ENCODE data around the gene TUNAR.

Gene TUNAR

DNA sequence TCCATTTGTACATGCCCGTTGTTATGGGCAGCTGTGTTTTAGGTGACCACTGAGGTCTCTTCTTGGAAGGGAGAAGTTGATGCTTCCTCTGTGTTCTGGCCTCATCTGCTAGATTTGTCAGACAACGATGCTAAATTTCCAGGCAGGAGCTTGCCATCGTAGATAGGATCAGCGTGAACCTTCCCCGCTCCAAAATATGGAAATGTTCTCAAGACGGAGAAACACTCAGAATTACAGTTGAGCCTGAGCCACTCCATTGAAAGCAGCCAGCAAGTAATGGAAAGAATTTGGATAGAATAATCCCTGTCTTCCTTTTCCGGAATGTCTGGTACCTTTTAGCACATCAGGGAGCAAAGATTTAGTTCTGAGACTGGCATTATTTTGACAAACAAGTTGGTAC is 34.8 kb downstream of the TUNAR start:
- DNase-seq (ENCODE audit: low read depth in 1 of 2, low spot score in 1 of 2) = no peak

DNA sequence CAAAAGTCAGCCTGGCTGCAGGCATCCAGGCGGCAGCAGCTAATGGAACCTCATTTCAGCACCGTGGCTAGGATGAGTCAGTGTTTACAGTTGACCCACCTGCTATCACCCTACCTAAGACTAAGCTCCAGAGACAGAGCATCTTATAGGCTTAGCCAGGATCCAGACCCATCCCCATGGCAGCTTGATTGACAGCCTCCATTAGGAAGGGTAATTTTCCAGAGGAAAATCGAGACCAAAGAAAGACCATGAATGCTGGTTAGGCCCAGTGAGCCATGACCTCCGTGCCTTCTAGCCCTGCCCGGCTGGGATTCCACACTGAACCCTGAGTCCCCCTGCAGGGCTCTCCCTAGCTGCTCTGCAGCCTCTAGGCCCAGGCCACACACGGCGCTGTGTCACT is 38.7 kb downstream of the TUNAR start:
- no peak for DNase-seq (ENCODE audit: low read depth in 1 of 2, low spot score in 1 of 2)

DNA sequence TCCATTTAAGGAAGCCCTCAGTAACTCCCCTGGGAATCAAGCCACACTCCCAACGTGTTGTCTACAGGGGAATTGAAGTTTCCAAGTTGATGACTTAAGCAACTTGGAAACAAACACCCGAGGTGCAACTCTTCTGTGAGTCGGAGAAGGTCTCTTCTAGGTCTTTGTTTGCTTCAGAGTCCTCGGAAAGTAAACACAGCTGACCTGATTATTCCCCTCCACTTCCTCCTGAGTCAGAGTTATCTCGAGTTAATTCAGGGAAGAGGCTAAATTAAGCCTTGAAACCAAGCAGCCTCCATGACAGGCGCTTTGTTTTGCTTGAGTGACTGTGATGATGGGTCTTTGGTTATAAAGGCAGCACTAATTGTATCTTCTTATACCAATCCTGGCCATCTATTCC is 41.8 kb downstream of the TUNAR start:
- no peak for DNase-seq (ENCODE audit: low read depth in 1 of 2, low spot score in 1 of 2)

DNA sequence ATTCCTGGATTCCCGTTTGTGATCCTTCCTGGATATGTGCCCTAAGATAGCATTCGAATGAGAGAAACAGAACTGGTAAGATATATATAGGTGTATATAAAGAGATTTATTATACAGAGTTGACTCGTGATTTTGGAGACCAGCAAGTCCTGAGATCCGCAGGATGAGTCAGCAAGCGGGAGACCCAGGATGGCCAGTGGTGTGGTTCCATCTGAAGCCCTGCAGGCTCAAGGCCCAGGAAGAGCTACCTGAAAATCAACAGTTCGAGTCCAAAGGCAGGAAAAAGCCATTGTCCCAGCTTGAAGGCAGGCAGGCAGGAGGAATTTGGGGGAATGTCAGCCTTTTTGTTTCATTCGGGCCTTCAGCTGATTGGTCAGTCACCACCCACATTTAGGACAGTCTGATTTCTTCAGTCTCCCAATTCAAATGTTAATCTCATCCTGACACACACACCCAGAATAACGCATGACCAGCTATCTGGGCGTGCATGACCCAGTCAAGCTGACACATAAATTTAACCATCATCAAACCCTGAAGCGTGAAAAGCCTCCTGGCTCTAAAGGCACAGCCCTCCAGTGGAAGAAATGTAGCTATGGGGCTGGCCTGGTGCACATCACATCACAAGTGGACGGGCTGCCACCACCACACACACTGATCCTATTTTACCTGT is 44.3 kb downstream of the TUNAR start:
- no peak for DNase-seq (ENCODE audit: low read depth in 1 of 2, low spot score in 1 of 2)

DNA sequence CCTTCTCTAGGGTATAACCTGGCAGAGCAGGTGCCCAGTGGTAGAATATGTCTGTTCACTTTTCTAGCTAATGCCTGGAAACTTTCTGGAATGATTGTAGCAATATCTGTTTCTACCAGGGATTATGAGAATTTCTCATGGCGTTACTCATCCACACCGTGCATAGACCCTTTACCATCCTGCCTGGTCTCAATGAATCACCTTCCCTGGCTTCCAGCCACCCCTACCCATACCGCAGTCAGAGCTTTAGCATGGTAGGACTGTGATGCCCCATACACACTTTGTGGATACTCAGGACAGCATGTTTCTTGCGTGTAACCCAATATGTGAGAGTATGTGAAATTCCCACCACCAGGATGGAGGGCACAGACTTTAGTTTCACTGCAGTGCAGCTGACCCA is 45.4 kb downstream of the TUNAR start:
- DNase-seq (ENCODE audit: low read depth in 1 of 2, low spot score in 1 of 2) = no peak

DNA sequence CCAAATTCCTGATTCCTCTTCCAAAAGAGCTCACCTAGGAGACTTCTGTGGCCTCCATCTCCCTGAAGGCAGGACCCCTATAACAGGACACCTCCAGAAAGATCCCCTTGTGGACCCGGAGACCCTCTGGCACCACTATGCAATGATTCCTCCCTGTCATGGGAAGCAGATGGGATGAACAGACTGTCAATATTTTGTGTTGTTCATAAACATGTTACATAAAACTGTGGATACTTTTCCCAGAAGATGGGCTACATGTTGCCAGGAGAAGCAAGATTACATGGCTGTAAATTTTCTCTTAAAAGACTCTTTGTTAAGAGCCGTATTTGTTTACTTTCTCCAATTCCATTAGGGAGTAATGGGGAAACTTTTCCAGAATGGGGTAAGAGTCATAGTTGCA is 52.1 kb downstream of the TUNAR start:
- DNase-seq (ENCODE audit: low read depth in 1 of 2, low spot score in 1 of 2) = no peak

DNA sequence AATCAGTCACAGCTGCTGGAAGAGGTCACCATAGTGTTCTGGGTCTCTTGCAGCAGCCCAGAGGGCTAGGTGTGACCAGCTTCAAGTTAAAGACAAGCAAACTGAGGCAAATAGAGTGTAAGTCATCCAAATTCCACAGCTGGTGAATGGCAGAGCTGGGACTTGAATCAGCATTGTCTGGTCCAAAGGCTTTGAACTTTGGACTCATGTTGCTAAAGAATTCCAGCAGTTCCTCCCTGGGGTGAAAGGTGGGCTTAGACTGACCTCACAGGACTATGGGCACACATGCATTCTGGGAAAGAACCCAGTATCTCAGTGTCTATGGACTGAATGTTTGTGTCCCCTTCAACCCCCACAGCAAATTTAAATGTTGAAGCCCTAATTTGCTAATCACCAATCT is 54.8 kb downstream of the TUNAR start:
- DNase-seq (ENCODE audit: low read depth in 1 of 2, low spot score in 1 of 2) = no peak

DNA sequence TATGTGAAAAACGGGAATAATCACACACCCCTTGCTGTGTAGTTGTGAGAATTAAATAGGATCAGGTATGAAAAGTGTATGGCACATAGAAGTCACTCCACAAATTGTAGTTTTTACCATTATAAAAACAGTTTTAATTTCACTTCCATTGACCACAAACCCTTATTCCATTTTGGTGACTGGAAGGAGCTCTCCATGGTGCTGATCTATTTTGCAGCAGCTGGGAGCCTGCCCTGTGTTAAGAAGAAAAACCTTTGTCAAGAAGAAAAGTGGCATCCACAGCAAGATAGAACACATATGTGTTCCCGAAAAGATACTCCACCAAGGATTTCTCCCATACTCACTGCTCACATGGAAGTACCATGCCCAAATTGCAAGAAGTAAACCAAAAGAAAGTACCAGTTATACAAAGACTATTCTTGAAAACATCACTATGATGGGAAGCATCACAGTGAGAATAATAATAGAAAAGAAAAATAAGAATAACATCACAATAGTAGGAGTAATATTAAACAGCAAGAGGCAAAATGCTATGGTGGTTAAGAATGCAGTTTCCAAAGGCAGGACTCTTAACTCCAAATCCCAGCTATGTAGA is 58.7 kb downstream of the TUNAR start:
- DNase-seq (ENCODE audit: low read depth in 1 of 2, low spot score in 1 of 2) = no peak

DNA sequence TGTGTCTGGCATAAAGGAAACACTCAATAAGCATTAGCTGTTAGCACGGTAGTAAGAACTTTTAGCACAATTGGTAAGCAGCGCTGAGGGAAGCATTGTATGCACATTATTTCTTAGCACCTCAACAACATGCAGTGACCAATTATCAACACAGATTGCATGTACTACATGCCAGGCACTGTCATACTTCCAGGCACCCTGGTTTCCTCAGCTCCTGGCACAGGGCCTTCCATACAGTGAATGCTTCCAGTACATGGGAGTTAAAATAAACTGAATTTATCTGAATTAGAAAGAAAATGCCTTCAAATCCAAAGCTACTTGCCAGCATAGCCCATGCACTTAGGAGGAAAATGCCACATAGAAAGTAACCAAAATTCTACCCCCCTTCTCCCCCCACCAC is 59.4 kb downstream of the TUNAR start:
- DNase-seq (ENCODE audit: low read depth in 1 of 2, low spot score in 1 of 2) = no peak

DNA sequence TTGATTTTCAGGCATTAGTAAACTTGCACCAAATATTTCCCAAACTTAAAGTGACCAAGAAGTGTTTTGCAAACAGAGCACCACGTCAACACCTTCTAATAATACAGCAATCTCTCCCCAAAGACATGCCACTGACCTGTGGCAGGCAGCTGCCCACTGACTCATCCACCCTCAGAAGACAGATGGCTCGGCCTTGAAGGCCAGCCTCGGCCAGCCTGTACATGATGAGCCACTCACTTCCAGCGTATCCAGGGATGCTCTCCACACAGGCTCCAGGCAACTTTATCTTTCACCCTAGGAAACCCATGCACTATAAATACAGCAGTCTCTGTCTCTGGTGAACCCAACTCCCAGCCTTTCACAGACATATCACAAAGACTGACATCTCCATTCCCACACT is 62.7 kb downstream of the TUNAR start:
- no peak for DNase-seq (ENCODE audit: low read depth in 1 of 2, low spot score in 1 of 2)

DNA sequence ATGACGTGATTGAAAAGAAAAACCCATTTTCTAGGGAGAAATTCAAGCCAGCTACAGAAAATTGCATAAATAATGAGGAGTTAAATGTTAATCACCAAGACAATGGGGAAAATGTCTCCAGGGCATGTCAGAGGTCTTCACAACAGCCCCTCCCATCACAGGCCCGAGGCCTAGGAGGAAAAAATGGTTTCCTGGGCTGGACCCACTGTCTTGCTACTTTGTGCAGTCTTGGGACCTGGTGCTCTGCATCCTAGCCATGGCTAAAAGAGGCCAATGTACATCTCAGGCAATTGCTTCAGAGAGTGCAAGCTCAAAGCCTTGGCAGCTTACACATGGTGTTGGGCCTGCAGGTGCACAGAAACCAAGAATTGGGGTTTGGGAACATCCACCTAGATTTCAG is 65.3 kb downstream of the TUNAR start:
- no peak for DNase-seq (ENCODE audit: low read depth in 1 of 2, low spot score in 1 of 2)

DNA sequence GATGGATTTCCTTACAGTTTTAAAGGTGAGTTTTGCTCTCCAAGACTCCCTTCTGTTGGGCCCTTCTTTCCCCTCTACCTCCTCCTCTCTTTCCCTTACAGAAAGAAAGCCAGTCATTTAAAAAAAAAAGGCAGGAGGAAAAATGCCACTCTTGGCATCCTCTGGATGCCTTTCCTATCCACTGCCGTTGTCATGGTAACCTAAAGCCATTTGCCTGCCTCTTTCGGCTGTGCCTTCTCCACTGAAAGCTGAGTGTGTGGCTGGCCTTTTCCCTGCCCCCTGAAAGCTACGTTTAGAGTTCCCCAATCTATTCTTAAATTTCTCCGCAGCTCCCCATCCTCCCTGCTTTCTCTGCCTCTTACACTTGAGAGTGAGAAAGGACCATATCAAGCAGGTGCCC is 67.1 kb downstream of the TUNAR start:
- no peak for DNase-seq (ENCODE audit: low read depth in 1 of 2, low spot score in 1 of 2)

DNA sequence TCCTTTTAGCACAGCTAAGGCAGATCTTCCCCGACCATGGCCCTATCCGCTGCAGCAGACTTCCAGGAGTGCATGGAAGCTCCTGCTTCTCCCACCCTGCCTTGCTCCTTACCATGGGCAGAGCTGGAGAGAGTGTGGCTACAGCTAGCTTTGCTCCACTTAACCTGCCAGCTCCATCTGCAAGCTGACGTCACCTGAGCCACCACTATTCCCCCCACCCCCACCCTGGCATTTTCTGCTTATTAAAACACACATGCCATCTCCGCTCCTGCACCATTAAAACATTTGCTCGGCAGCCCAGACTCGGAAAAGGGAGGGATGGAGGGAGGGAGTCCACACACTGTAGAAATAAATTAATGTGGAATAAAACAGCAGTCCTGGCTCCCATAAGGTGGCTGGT is 67.8 kb downstream of the TUNAR start:
- DNase-seq (ENCODE audit: low read depth in 1 of 2, low spot score in 1 of 2) = no peak

DNA sequence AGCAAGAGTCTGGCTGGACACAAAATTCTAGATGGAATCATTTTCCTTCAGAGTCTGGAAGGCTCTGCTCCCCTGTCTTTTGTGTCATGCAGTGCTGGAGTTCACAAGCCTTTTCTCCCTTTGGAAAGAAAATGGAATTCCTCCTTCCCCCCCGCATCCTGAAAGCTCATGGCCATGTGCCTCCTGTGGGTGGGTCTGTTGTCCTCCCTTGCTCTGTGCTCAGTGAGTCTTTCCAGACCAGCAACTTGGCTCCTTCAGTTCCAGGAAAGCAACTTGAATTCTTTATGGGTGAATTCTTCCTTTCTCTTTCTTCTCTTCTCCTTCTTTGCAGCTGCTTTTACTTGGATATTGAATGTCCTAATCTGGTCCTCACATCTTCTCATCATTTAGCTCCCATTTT is 70.2 kb downstream of the TUNAR start:
- DNase-seq (ENCODE audit: low read depth in 1 of 2, low spot score in 1 of 2) = no peak

DNA sequence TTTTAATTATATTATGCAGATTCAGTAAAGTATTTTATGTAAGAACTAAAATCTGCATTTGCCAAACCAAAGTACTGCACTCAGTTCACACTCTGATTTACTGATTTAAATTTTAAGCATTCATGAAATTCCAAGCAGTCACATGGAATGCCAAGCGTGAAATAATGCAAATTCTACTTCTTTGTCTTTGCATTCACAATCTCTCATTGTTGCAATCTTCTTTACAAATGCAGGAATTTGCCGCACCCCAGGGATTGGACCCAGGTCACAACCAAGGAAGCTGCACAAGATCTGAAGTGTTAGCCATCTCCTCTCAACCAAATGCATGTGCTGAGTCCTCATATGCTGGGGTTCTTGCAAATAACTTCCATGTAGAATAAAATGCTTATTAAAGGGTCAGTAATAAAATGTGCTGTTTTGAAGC is 71.9 kb downstream of the TUNAR start:
- no peak for DNase-seq (ENCODE audit: low read depth in 1 of 2, low spot score in 1 of 2)

DNA sequence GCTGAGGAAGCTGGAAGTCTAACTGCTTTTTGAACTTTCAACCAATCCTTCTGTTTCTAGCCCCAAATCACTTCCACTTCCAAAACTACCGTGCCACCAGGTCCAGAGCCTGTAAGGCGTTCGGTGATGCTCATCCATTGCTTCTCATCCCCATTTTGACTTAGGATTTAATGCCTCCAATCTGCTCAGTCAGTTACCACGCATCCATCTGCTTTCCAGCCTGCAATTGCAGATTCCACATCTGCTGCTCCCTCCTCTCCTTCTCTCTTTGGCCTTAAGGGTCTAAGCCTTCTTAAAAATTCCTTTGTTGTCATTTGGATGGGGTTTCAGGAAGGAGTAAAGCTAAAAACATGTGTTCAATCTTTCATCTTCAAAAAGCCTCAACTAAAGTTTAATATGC is 74.7 kb downstream of the TUNAR start:
- DNase-seq (ENCODE audit: low read depth in 1 of 2, low spot score in 1 of 2) = no peak

DNA sequence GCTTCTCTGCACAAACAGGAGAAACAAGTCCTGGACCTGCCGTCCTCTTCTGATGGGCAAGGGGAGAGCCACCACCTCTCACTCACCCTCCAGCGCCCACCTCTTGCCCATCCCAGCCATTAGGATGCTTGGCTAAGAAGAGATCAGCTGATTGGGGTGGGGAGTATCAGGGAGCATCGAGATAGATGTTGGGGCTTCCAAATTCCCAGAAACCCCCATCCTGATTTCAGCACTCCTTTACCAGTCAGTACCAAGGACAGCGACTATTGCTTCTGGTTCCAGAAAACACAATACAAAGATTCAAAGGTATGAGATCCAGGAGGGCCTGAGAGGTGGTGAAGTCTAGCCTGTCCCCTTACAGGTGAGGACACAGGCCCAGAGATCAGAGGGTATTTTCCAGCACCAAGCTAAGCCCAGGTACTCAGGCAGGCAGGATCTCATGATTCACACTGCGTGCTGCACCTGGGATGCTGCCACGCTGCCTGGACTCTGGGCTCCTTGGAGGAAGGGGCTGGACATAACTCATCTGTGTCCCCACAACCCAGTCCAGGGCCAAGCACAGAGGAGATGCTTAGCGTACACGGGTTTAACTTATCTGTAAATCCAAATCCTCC is 76.6 kb downstream of the TUNAR start:
- no peak for DNase-seq (ENCODE audit: low read depth in 1 of 2, low spot score in 1 of 2)

DNA sequence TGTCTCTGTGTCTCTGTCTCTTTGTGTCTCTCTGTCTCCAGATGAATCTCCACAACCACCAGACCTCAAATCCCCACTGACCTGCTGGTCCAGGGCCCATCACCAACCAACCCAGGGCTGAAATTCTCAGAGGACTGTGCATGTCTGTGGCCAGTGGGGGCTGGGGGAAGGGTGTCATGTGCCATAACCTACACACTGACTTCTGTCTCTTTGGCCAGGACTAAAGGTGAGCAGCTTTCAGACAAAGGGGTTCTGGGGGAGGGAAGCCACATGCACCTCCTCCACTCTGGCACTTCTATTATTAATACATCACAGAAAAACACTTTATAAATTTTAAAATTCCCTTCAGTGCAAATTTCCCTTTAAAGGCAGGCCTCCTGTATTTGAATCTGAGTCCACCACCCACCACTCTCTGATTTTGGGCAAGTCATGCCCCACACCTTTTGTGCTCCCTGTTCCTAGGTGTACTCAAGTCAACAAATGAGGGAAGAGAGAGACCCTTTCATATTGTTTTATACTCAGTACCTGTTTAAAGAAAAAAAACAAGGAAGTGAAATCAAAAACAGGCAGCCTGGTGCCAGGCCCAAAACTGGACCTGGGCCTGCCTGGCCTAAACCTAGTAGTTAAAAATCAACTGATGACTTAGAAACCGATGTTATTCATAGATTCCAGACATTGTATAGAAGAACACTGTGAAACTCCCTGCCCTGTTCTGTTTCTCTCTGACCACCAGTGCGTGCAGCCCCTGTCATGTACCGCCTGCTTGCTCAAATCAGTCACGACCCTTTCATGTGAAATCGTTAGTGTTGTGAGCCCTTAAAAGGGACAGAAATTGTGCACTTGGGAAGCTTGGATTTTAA is 80.2 kb downstream of the TUNAR start:
- no peak for DNase-seq (ENCODE audit: low read depth in 1 of 2, low spot score in 1 of 2)

DNA sequence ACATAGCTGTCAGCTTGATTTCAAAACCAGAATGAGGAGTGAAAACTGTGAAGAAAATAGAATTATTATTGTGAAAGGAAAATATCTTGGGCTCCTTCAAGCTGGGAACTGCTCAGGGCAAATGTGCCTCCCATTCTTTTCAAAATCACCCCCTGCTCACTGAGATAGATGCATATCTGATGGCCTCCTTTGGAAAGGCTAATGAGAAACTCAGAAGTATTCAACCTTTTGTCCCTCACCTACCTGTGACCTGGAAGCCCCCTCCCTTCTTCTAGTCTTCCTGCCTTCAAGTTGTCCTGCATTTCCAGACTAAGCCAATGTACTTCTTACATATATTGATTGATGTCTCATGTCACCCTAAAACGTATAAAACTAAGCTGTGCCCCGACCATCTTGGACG is 81.5 kb downstream of the TUNAR start:
- DNase-seq (ENCODE audit: low read depth in 1 of 2, low spot score in 1 of 2) = no peak

DNA sequence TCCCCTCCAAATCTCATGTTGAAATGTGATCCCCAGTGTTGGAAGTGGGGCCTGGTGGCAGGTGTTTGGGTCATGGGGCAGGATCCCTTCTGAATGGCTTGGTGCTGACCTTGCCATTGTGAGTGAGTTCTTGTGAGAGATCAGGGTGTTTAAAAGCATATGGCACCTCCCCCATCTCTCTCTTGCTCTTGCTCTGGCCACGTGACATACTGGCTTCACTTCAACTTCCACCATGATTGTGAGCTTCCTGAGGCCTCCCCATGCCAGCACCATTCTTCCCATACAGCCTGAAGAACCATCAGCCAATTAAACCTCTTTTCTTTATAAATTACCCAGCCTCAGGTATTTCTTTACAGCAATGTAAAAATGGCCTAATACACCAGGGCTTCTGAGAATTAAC is 82.7 kb downstream of the TUNAR start:
- no peak for DNase-seq (ENCODE audit: low read depth in 1 of 2, low spot score in 1 of 2)

DNA sequence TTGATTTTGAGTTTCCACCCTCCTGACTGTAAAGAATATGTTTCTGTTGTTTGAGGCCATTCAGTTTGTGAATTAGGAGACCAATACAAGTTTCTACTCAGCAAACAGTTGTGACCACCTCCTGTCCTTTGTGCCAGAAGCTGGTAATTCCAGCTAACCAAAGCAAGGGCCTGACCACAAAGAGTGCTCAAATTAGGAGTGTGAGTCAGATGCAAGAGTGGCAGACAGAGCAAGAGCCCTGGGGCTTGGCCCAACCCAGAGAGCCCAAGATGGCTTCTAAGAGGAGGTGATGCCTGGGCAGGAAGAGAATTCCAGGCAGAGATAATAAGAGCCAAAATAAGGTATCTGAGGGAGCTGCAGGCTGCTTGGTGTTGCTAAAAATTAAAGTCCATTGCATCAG is 84.8 kb downstream of the TUNAR start:
- no peak for DNase-seq (ENCODE audit: low read depth in 1 of 2, low spot score in 1 of 2)

DNA sequence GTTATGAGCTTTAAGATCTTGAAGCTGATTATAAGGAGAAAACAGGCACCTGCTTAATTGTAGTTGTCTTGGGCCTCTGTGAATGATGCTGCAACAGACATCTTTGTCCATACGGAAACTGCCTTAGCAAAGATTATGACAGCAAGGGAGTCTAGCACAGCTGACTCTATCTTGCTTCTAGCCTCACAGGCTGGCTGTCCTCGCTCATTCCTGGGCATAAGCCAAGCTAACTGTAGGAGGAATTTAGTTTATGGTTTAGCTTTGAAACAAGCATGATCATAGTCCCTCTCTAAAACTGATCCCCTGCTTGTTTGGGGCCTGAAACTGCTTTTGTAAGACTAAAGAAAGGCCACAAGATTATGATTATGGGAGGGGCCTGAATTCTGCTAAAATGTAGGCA is 88.3 kb downstream of the TUNAR start:
- DNase-seq (ENCODE audit: low read depth in 1 of 2, low spot score in 1 of 2) = no peak
